Hematopoietic multipotent progenitor cell treated with erythropoietin and hydrocortisone succinate and interleukin-3 and kit ligand, for 15 days (in vitro differentiated cells): Measurements from ENCODE around the gene AQP5.

ENCODE experiments used
- DNase-seq: peaks from one replicate; pipeline ENCODE4 v3.0.0-alpha.2; 2015; ENCODE audit warnings: low spot score

Gene AQP5

GRCh38 chr12:49961111-49961922, at the start of gene AQP5:
Gene AQP5, plus strand, starts transcription at chr12:49961872. Its CDS starts 146 bp downstream, at chr12:49962018.
- no peak for DNase-seq

- DNase-seq: no peak
Observed at GRCh38 chr12:49912345-49913255, 49.1 kb upstream of the AQP5 start.

GRCh38 chr12:49916129-49916919, 45.3 kb upstream of the AQP5 start:
- DNase-seq: no peak

- no peak for DNase-seq
Observed at GRCh38 chr12:49917166-49917787, 44.4 kb upstream of the AQP5 start.

GRCh38 chr12:49917788-49918173, 43.9 kb upstream of the AQP5 start:
- DNase-seq: no peak

GRCh38 chr12:49920241-49920914, 41.3 kb upstream of the AQP5 start:
- no peak for DNase-seq

- DNase-seq: no peak
Observed at GRCh38 chr12:49920915-49921286, 40.8 kb upstream of the AQP5 start.

GRCh38 chr12:49921299-49921698, 40.4 kb upstream of the AQP5 start:
- DNase-seq: no peak

- DNase-seq: no peak
Observed at GRCh38 chr12:49921936-49922335, 39.7 kb upstream of the AQP5 start.

GRCh38 chr12:49922349-49923034, 39.2 kb upstream of the AQP5 start:
- no peak for DNase-seq

GRCh38 chr12:49923035-49923644, 38.5 kb upstream of the AQP5 start:
- no peak for DNase-seq

GRCh38 chr12:49923880-49924556, 37.7 kb upstream of the AQP5 start:
- no peak for DNase-seq

- no peak for DNase-seq
Observed at GRCh38 chr12:49924628-49925246, 36.9 kb upstream of the AQP5 start.

GRCh38 chr12:49925433-49926204, 36.1 kb upstream of the AQP5 start:
- no peak for DNase-seq

GRCh38 chr12:49928471-49928870, 33.2 kb upstream of the AQP5 start:
- DNase-seq: no peak

GRCh38 chr12:49929581-49929980, 32.1 kb upstream of the AQP5 start:
- no peak for DNase-seq

GRCh38 chr12:49930515-49931288, 31.0 kb upstream of the AQP5 start:
- DNase-seq: no peak

GRCh38 chr12:49932023-49932422, 29.6 kb upstream of the AQP5 start:
- DNase-seq: no peak
